GM10266 (cell line): ENCODE results near the gene TAGLN.

Source experiments
- DNase-seq: peaks from one replicate; pipeline ENCODE4 v3.0.0; 2012; ENCODE audit errors: extremely low spot score
- TF ChIP-seq, protein P1 (sequence below): IDR thresholded peaks from 2 replicates; pipeline ENCODE4 v1.5.1; 2012; ENCODE audit warnings: mild to moderate bottlenecking, low read depth; ENCODE audit not compliant: control insufficient read depth, insufficient read depth; ENCODE audit errors: missing control alignments

TAGLN gene

DNA sequence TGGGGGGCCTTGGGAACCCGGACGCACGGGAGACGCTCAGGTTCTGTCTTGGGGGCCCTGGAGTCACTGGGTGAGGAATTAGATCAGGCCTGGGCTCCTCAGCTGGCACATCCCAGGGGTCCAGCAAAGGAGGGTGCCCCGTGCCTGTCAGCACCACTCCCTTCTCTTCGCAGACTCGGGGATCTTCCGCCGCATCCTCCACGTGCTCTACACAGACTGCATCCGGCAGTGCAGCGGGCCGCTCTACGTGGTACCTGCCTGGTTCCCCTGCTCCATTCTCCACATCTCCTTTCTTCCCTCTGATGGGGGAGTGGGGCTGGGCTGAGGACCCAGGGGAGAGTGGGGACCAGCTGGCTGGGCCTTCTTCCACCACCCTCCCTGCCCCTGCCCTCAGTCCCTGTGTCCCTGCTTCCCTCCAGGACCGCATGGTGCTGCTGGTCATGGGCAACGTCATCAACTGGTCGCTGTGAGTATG, 6.7 kb upstream of the TAGLN start:
- no peak for DNase-seq
- TF ChIP-seq, protein P1, sequence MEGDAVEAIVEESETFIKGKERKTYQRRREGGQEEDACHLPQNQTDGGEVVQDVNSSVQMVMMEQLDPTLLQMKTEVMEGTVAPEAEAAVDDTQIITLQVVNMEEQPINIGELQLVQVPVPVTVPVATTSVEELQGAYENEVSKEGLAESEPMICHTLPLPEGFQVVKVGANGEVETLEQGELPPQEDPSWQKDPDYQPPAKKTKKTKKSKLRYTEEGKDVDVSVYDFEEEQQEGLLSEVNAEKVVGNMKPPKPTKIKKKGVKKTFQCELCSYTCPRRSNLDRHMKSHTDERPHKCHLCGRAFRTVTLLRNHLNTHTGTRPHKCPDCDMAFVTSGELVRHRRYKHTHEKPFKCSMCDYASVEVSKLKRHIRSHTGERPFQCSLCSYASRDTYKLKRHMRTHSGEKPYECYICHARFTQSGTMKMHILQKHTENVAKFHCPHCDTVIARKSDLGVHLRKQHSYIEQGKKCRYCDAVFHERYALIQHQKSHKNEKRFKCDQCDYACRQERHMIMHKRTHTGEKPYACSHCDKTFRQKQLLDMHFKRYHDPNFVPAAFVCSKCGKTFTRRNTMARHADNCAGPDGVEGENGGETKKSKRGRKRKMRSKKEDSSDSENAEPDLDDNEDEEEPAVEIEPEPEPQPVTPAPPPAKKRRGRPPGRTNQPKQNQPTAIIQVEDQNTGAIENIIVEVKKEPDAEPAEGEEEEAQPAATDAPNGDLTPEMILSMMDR: no peak

DNA sequence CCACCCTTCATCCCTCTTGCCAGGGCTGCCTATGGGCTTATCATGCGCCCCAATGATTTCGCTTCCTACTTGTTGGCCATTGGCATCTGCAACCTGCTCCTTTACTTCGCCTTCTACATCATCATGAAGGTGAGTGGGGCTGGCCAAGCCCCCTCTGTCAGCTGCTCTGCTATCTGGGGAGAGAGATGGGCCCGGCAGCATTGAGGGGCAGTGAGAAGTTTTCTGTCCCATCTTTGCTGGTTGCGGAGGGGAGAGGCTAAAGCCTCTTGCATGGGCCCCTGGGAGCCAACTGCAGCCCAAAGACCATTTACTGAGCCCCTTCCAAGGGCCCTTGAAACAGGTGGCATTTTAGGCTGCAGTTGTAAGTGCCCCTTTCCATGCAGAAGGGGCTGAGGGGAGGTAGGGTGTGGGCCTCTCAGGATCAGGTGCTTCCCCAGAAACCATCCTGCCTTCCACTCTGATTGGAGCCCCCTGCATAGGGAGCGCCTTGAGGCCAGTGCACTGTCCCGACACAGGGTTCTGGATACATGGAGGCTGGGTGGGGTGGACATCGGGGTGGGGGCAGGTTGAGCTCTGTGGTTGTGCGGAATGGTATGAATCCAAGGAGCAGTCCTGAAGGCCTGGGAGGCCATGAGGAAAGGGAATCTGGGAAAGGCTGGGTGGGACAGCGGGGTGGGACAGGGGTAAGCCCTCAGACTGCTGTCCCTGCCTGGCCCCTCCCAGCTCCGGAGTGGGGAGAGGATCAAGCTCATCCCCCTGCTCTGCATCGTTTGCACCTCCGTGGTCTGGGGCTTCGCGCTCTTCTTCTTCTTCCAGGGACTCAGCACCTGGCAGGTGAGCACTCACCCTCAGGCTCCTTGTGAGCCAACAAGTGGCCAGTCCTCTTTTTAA, 5.8 kb upstream of the TAGLN start:
- TF ChIP-seq, protein P1: no peak
- no peak for DNase-seq

DNA sequence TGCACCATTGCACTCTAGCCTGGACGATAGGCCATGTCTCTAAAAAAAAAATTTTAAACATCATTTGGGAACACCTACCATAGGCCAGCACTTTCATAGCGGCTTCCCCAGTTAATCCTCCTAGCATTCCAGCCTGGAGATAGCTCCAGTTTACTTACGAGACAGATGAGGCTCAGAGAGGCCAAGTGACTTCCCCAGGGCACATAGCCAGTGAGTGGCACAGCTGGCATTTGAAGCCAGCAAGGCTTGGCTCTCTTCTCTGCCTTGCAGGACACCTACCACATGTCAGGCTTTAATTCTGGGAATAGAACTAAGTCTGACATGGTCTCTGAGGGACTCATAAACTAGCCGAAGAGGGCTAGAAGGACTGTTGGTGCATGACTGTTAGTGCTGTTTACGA, 4.9 kb upstream of the TAGLN start:
- TF ChIP-seq, protein P1: no peak
- DNase-seq: no peak

- TF ChIP-seq, protein P1: no peak
Measured at GRCh38 chr11:117195258-117195657, 3.9 kb upstream of the TAGLN start.

DNA sequence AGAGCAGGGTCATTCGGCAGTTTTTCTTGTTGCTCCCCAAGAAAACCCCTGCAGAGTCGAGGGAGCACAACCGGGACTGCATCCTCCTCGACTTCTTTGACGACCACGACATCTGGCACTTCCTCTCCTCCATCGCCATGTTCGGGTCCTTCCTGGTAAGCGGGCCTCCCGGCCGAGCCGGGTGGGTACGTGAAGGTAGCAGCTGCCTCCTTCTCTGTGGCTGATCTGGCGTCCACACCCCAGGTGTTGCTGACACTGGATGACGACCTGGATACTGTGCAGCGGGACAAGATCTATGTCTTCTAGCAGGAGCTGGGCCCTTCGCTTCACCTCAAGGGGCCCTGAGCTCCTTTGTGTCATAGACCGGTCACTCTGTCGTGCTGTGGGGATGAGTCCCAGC, 3.4 kb upstream of the TAGLN start:
- TF ChIP-seq, protein P1: no peak
- no peak for DNase-seq

More at GRCh38 chr11:117195258-117195657, 3.9 kb upstream of the TAGLN start:
- DNase-seq: no peak

- TF ChIP-seq, protein P1: no peak
- no peak for DNase-seq
Measured at GRCh38 chr11:117197006-117197405, 2.2 kb upstream of the TAGLN start.
